Erythroblast (primary cell): Measurements from ENCODE around the gene FRRS1.

ENCODE experiments used
- GATA1 ChIP-seq: IDR thresholded peaks from 2 replicates; pipeline ENCODE4 v1.6.1; 2011; ENCODE audit warnings: low read depth, mild to moderate bottlenecking, control low read depth, low read length, moderate library complexity
- POLR2A ChIP-seq: IDR thresholded peaks from 2 replicates; pipeline ENCODE4 v1.6.1; 2011; ENCODE audit warnings: mild to moderate bottlenecking, low read length

DNA sequence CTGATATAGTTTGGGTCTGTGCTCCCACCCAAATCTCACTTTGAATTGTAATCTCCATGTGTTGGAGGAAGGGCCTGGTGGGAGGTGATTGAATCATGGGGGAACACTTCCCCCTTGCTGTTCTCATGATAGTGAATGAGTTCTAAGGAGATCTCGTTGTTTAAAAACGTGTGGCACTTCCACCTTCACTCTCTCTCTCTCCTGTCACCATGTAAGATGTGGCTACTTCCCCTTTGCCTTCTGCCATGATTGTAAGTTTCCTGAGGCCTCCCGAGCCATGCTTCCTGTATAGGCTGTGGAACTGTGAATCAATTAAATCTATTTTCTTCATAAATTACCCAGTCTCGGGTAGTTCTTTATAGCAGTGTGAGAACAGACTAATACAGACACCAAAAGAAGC is 40.4 kb downstream of the FRRS1 start:
- TF ChIP-seq POLR2A: no peak
- no peak for TF ChIP-seq GATA1
